Muscle of leg (tissue), 11 donors: ENCODE results near the gene GDF7. TPM values are rescaled to one million over a fixed set of nuclear protein-coding genes. Genes with fewer than 3 reads are reported as not detected.

Experiments
- DNase-seq: peaks from one replicate; pipeline ENCODE4 v3.0.0; 2013
- H3K27ac ChIP-seq: one replicate; pipeline ENCODE4 v1.5.1; 2013; ENCODE audit warnings: mild to moderate bottlenecking, low read length, control low read depth
- H3K27me3 ChIP-seq: one replicate; pipeline ENCODE4 v1.6.1; 2013; ENCODE audit warnings: low read length; ENCODE audit not compliant: control insufficient read depth, insufficient read depth
- H3K36me3 ChIP-seq: one replicate; pipeline ENCODE4 v1.6.1; 2013; ENCODE audit warnings: low read length; ENCODE audit not compliant: control insufficient read depth, insufficient read depth
- H3K4me1 ChIP-seq: one replicate; pipeline ENCODE4 v1.6.1; 2013; ENCODE audit warnings: low read length; ENCODE audit not compliant: control insufficient read depth, insufficient read depth
- H3K4me3 ChIP-seq: one replicate; pipeline ENCODE4 v1.5.1; 2013; ENCODE audit warnings: low read length, control low read depth
- H3K9me3 ChIP-seq: replicated peaks from 2 replicates; pipeline ENCODE4 v1.6.1; 2013; ENCODE audit warnings: low read depth, low read length; ENCODE audit not compliant: control insufficient read depth
- WGBS: methylation state at CpG from one replicate; pipeline ENCODE4 v1.1.5; 2013; ENCODE audit warnings: missing lambda C conversion rate; ENCODE audit not compliant: insufficient coverage; 5-methylcytosine and 5-hydroxymethylcytosine counted together
- polyA plus RNA-seq, 8 donors: library from polyadenylated mRNA; unstranded; fragments of 120-200 nt; gene quantifications; one replicate each; pipeline versions ENCODE4 v1.2.1 to v1.2.3, GENCODE V29; 2013; ENCODE audit warnings: inconsistent platforms in 1 of 8, low replicate concordance in 1 of 8; ENCODE audit not compliant: insufficient read length in 8 of 8, insufficient read depth in 1 of 8
- total RNA-seq: library from RNA; stranded (reverse); fragments of 120-200 nt; gene quantifications from one replicate; pipeline ENCODE4 v1.2.4, GENCODE V29; 2013

The GDF7 gene
- total and polyA plus RNA-seq, 9 donors, result 0.29 to 0.81 (median 0.56) TPM

DNA sequence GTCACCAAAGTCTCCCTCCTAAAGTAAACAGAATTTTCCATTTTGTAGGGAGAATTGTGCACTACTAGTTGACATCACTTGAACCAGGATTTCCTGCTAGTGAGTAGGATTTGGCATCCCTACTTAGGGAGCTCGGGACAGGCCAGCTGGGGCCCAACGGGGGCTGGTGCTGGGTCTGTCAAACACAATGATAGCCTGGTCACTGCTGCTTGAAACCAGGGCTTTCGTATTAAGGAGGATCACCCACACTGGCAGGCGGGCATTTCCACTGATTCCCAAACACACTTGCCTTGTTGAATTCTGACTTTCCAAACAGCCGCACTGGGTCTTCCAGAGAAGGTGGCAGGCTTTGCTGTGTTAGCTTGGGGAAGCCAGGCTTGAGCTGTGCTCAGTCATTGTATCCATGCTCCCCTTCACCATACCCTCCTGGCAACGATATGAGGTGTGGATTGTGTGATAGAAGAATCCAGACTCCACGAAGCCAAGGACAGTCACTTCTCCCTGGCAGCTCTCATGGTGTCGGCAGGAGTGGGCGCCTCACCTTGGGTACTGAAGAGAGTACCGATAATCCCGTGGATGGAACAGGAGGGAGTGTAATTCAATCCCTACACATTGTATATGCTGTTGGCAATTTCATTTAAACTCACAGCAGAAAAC is 7.5 kb downstream of the GDF7 start:
- 75% methylated on average over 2 of the region's 11 CpGs for WGBS
- DNase-seq, result no peak
- no peaks in the 10 kb centered on the region for H3K9me3 ChIP-seq
- peaks cover 54% of the 10 kb centered on the region for H3K27me3 ChIP-seq
- H3K4me1 ChIP-seq, result peaks cover 33% of the 10 kb centered on the region
- no peak overlapping the region for H3K27ac ChIP-seq
- H3K4me3 ChIP-seq, result no peak overlapping the region
- H3K36me3 ChIP-seq, result no peaks in the 10 kb centered on the region

DNA sequence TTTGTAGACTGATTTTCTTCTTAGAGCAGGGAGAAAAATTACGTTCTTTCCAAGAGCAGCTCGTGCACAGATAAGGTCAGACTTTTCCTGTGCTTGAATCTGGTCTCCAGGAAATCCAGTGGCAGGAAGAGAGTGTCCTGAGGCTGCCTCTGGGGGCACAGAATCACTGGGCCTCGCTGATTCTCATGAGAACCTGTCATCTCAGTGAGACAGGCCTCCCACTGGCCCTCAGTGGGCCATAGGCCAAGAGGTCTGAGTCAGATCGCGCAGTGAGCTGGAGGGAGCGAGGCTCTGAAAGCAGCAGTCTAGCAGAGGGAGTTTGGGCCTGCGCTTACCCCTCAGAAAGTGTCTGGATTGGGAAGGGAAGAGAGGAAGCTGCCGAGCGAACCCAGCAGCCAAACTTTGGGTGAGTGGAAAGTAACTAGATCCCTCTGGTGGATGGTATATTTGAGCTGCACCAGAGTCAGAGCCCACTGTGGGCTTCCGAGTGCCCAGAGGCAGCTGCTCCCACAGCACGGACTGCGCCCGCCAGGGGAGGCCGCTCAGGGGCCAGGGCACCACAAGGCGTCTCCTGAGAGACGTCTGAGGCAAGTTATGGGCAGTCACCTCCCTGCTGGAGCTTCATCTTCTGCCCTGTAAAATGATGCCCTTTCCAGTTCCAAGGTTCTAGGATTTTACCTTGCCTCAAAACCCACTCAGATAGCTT is 8.2 kb downstream of the GDF7 start:
- Histone ChIP-seq H3K4me1 (peaks cover 28% of the 10 kb centered on the region), H3K9me3 (no peaks in the 10 kb centered on the region), H3K27me3 (peaks cover 47% of the 10 kb centered on the region), H3K36me3 (no peaks in the 10 kb centered on the region), H3K4me3 (no peak overlapping the region), H3K27ac (peak overlapping the region; percentile 3)
- WGBS, result 32% methylated on average over 16 of the region's 16 CpGs
- DNase-seq, result peak; percentile 57

DNA sequence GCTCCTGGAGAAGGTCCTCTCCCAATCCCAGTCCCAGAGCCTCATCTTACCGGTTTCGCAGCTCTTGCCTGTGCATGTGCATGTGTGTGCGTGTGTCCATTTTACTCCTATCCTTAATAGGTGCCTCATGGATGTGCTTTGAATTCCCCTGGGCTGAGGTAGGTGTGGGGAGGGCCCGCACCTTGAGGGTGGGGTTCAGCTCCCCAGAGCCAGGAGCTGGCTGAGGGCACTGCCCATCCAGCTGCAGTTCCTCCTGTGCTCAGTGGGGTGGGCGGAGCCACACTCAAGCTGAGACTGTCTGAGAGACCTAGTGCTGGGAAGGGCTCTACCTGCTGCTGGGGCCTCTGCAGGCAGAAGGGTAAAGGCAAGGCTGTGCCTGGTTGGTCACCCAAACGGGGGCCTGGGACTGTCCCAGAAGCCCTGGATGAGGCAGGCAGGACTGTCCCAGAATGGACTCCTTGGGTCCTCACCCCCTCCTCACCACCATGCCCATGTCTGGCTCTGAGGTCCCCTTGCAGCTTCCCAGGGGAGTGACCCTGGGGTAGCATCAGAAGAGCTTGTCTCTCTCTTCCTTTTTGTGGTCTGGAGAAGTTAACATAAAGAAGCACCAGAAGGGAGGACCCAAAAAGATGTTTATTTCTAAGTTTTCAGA is 8.9 kb downstream of the GDF7 start:
- peaks cover 31% of the 10 kb centered on the region for H3K4me1 ChIP-seq
- no peaks in the 10 kb centered on the region for H3K9me3 ChIP-seq
- 73% methylated on average over 2 of the region's 6 CpGs for WGBS
- no peak for DNase-seq
- H3K4me3 ChIP-seq, result no peak overlapping the region
- no peak overlapping the region for H3K27ac ChIP-seq
- peaks cover 2% of the 10 kb centered on the region for H3K36me3 ChIP-seq
- peaks cover 40% of the 10 kb centered on the region for H3K27me3 ChIP-seq

DNA sequence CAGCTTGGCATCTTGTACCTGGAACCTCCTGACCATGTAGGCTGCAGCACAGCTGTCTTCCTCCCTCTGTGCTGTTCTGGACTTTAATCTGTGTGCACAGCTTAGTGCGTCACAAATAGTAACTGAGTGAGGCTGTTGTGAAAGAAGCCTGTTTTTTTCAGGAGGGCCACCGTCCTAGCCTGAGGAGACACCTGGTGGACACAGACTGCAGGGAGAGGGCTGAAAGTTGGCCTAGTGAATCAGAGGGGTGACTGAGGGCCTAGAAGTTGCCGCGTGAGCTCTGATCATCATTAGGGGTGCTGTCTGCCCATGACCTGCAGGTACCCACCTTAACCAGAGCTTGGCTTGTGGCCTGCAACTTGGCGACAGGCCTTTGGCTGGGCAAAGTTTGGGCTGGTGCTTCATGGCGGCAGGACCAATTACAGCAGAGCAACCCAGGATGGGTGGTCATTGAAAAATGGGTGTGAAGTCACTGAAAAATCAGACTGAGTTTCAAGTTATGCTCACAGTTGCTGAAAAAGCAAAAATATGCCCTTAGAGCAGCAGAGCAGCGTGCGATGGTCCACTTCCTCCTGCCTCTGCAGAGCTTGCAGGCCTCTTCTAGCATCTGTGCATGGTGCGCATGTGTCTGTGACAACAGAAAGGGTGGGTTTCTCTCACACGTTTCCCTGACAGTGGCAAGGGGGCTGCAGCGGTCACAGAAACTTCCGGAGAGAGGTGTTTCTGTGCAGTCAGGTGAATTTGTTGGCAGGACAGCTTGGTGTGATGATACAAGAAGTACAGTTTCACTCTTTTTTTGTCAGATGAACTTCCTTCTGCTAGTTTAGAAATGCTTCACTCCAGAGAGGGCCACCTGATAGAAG is 9.6 kb downstream of the GDF7 start:
- H3K27ac ChIP-seq, result no peak overlapping the region
- peaks cover 32% of the 10 kb centered on the region for H3K27me3 ChIP-seq
- peaks cover 25% of the 10 kb centered on the region for H3K4me1 ChIP-seq
- no peaks in the 10 kb centered on the region for H3K9me3 ChIP-seq
- no peak for DNase-seq
- 82% methylated on average over 9 of the region's 12 CpGs for WGBS
- H3K4me3 ChIP-seq, result no peak overlapping the region
- H3K36me3 ChIP-seq, result peaks cover 3% of the 10 kb centered on the region

DNA sequence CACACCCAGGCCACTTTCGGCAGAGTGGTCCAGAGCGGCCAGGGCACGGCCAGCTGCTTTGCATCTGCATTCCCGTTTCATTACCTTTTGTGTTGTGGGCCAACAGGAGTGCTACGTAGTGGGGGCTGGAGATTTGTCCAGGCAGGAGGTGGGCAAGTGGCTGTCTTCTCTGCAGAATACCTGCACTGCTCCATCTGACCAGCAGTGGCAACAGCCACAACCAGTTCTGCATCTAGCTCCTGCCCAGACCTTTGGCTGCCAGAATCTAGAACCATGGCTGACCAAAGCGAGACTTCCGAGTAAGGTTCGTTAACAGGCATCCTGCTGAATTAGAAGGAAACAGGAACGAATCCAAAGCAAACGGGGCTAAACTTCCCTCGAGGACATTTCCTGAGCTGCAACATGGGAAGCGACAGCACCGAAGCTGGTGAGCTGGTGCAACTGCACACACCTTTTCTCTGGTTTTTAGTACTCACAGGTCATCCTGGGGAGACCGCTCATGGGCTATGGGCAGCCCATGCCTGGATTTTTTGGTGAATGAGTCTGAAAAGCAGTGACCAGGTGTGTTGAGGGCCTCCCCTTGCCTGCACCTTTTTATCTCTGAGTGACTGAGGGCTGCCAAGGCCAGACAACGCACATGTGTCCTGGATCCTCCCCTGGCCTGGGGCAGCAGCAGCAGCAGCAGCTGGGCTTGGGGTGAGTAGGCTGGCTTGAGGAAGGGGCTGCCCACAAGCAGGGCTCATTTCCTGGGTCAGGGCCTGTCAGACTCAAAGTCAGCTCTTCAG is 10.5 kb downstream of the GDF7 start:
- H3K9me3 ChIP-seq, result no peaks in the 10 kb centered on the region
- no peak overlapping the region for H3K4me3 ChIP-seq
- H3K27ac ChIP-seq, result no peak overlapping the region
- H3K4me1 ChIP-seq, result peaks cover 22% of the 10 kb centered on the region
- peaks cover 23% of the 10 kb centered on the region for H3K27me3 ChIP-seq
- peaks cover 5% of the 10 kb centered on the region for H3K36me3 ChIP-seq
- DNase-seq, result no peak
- WGBS, result 67% methylated on average over 13 of the region's 15 CpGs

DNA sequence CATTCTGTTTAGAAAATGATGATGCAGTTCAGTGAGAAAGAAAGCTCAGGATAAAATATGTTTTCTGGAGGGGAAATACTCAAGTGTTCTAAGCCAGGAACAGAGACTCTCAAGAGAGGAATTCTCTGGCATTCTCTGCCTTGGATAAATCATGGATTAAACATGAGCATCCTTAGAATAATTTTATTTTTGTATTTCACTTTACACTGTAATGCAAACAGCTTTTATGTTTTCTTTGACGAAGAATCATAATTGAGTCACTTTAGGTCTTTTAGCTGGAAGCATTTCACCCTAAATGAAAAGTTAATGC is 11.1 kb downstream of the GDF7 start:
- peaks cover 18% of the 10 kb centered on the region for H3K27me3 ChIP-seq
- peaks cover 22% of the 10 kb centered on the region for H3K4me1 ChIP-seq
- no peaks in the 10 kb centered on the region for H3K9me3 ChIP-seq
- no CpG with 5 or more reads among the region's 1 CpG for WGBS
- peak; percentile 78 for DNase-seq
- H3K4me3 ChIP-seq, result no peak overlapping the region
- no peak overlapping the region for H3K27ac ChIP-seq
- H3K36me3 ChIP-seq, result peaks cover 8% of the 10 kb centered on the region

DNA sequence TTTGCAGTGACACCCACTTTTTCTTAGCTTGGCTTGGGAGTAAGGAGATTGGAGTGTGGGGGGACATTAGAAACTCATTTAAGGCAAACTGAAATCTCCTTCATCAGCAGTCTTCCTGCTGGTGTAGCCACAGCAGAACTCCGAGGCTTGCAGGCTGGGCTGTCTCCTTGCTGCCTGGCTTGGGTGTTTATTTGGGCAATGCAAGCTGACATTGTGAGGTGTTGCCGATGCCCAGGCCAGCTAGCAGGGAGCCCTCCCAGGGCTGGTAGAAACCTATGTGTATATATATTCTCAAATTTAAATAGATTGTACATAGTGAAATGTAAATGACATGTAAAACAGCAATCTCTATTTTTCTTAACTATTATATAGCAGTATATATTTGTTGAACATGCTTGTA is 11.8 kb downstream of the GDF7 start:
- Histone ChIP-seq H3K36me3 (peaks cover 8% of the 10 kb centered on the region), H3K4me1 (peaks cover 22% of the 10 kb centered on the region), H3K27ac (no peak overlapping the region), H3K4me3 (no peak overlapping the region), H3K27me3 (peaks cover 15% of the 10 kb centered on the region), H3K9me3 (no peaks in the 10 kb centered on the region)
- DNase-seq, result no peak
- WGBS, result no CpG with 5 or more reads among the region's 2 CpGs

DNA sequence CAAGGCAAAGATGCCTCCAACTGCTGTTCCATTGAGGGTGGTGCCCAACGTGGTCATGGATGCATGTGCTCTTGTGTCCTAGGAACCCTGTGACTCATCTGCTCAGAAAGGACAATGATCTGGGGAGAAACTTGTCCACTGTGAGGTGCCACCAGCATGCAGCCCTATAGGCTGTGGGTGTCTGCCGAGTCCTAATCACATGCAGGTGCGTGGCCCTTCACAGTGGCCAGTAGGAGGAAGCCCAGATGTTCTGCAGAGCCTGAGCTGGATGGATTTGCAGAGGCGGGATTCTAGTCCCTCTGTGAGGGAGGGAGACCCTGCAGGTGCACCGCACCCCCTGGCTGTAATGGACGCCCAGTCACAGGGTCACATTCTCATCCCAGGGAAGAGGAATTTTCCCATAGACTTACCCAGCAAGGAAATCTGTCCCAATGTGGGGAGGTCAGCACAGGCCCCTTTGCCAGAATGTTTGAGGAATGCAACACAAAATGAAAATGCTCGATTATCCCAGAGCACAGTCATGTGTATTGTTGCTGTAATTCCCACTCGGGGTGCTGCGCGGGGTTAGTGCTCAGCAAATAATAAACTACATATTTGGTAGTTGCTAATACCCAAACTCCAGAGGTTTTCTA is 13.9 kb downstream of the GDF7 start:
- H3K9me3 ChIP-seq, result no peaks in the 10 kb centered on the region
- H3K36me3 ChIP-seq, result peaks cover 13% of the 10 kb centered on the region
- 51% methylated on average over 5 of the region's 10 CpGs for WGBS
- no peak overlapping the region for H3K27ac ChIP-seq
- no peak overlapping the region for H3K4me3 ChIP-seq
- DNase-seq, result peak; percentile 78
- H3K27me3 ChIP-seq, result no peaks in the 10 kb centered on the region
- H3K4me1 ChIP-seq, result peaks cover 8% of the 10 kb centered on the region

DNA sequence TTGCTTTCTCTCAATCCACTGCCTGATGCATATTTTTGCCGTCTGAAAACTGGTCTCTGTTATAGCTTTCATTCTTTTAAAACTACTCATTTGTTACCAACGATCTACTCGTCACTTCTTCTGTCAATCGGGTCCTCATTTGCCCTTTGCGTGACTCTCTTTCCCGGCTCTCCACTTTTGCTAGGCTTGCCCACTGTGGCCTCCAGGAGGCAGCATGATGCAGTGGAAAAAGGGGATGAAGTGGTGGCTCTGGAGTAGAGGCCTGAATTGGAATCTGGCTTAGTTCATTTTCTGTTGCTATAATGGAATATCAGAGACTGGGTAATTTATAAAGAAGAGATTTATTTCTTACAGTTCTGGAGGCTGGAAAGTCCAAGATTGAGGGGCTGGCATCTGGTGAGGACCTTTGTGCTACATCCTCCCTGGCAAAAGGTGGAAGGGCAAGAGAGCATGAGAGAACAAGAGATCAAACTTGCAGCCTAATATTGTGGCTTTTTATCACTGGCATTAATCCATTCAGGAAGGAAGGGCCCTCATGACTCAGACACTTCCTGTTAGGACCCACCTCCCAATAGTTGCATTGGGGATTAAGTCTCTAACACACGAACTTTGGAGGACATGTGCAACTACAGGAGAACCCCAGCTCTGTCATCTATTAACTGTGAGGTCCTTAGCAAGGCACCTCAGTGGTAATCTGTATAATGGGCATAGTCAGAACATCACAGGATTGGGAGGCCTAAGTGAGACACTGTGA is 15.4 kb downstream of the GDF7 start:
- no peak overlapping the region for H3K27ac ChIP-seq
- DNase-seq, result no peak
- peaks cover 4% of the 10 kb centered on the region for H3K4me1 ChIP-seq
- no peak overlapping the region for H3K4me3 ChIP-seq
- 72% methylated on average over 4 of the region's 7 CpGs for WGBS
- H3K36me3 ChIP-seq, result peaks cover 15% of the 10 kb centered on the region
- H3K27me3 ChIP-seq, result no peaks in the 10 kb centered on the region
- no peaks in the 10 kb centered on the region for H3K9me3 ChIP-seq
